SK-N-MC (cell line): Measurements from ENCODE around the gene ARHGDIG.

Experiments used
- EZH2 ChIP-seq: fragments of 200-600 bp; sonication (generic); IDR thresholded peaks from one replicate; pipeline ENCODE4 v1.6.1; 2017; ENCODE audit warnings: antibody characterized with exemption
- POLR2AphosphoS5 ChIP-seq: IDR thresholded peaks from 2 replicates; pipeline ENCODE4 v1.6.1; 2012; ENCODE audit warnings: mild to moderate bottlenecking, low read depth, low read length, borderline replicate concordance

GRCh38 chr16:309476-309875 is 29.1 kb downstream of the ARHGDIG start:
- no peak for TF ChIP-seq POLR2AphosphoS5
- no peak for TF ChIP-seq EZH2
